ENCODE measurements around the gene GMNC.

Gene GMNC

DNA sequence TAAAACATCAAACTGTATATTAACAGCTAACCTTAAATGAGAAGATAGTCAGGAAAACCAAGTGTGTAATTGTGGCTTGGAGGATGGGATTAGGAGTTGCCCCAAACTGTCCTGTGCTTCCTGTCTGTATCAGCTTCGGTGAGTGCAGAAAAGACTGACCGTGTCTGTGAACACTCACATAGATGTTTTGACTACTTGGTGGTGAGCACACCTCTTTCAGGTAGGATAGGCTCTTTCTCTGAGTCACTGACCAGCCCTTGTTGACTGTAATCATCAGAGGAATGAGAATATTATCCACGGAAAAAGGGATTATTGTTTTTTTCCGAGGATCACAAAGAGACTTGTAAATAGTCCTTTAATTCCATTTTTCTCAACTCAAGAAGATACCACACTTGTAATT is 51.5 kb downstream of the GMNC start:
- TF ChIP-seq, protein P1, sequence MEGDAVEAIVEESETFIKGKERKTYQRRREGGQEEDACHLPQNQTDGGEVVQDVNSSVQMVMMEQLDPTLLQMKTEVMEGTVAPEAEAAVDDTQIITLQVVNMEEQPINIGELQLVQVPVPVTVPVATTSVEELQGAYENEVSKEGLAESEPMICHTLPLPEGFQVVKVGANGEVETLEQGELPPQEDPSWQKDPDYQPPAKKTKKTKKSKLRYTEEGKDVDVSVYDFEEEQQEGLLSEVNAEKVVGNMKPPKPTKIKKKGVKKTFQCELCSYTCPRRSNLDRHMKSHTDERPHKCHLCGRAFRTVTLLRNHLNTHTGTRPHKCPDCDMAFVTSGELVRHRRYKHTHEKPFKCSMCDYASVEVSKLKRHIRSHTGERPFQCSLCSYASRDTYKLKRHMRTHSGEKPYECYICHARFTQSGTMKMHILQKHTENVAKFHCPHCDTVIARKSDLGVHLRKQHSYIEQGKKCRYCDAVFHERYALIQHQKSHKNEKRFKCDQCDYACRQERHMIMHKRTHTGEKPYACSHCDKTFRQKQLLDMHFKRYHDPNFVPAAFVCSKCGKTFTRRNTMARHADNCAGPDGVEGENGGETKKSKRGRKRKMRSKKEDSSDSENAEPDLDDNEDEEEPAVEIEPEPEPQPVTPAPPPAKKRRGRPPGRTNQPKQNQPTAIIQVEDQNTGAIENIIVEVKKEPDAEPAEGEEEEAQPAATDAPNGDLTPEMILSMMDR (IDR thresholded peaks at IDR 0.05; ENCODE audit: poor library complexity, severe bottlenecking), result no peak
- Histone ChIP-seq H3K27ac (ENCODE audit: poor library complexity, severe bottlenecking) (no peak overlapping the region), H3K4me1 (ENCODE audit: insufficient read depth, poor library complexity, severe bottlenecking) (peaks cover 17% of the 10 kb centered on the region), H3K9me3 (ENCODE audit: severe bottlenecking) (no peaks in the 10 kb centered on the region), H3K27me3 (ENCODE audit: insufficient read depth, poor library complexity, severe bottlenecking) (no peaks in the 10 kb centered on the region), H3K36me3 (ENCODE audit: low read depth) (no peaks in the 10 kb centered on the region), H3K4me3 (ENCODE audit: severe bottlenecking) (no peak overlapping the region)
- DNase-seq (ENCODE audit: low spot score) (no peak), ATAC-seq (ENCODE audit: low read depth) (peak; percentile 74)

DNA sequence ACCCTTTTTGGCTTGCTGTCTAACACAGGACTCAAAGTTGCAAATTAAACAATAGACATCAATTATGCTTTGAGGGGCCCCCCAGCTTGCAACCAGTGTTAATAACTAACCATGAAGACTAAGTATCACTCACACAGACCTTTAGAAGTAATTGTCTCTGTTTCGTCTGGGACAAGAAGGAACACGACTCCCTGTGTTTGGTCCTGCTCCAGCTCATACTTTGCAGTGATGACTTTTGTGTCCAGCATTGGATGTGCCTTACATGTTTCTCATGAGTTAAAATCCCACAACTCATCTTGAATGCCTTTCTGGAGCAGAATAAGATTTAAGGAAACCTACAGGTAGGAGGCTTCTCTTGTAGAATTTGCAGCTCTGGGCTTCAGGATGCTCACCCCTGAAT is 53.1 kb downstream of the GMNC start:
- Histone ChIP-seq H3K27ac (ENCODE audit: poor library complexity, severe bottlenecking) (no peak overlapping the region), H3K9me3 (ENCODE audit: severe bottlenecking) (no peaks in the 10 kb centered on the region), H3K36me3 (ENCODE audit: low read depth) (no peaks in the 10 kb centered on the region), H3K27me3 (ENCODE audit: insufficient read depth, poor library complexity, severe bottlenecking) (no peaks in the 10 kb centered on the region), H3K4me3 (ENCODE audit: severe bottlenecking) (no peak overlapping the region), H3K4me1 (ENCODE audit: insufficient read depth, poor library complexity, severe bottlenecking) (peaks cover 17% of the 10 kb centered on the region)
- TF ChIP-seq, protein P1 (IDR thresholded peaks at IDR 0.05; ENCODE audit: poor library complexity, severe bottlenecking), result no peak
- ATAC-seq (ENCODE audit: low read depth), result no peak
- no peak for DNase-seq (ENCODE audit: low spot score)

DNA sequence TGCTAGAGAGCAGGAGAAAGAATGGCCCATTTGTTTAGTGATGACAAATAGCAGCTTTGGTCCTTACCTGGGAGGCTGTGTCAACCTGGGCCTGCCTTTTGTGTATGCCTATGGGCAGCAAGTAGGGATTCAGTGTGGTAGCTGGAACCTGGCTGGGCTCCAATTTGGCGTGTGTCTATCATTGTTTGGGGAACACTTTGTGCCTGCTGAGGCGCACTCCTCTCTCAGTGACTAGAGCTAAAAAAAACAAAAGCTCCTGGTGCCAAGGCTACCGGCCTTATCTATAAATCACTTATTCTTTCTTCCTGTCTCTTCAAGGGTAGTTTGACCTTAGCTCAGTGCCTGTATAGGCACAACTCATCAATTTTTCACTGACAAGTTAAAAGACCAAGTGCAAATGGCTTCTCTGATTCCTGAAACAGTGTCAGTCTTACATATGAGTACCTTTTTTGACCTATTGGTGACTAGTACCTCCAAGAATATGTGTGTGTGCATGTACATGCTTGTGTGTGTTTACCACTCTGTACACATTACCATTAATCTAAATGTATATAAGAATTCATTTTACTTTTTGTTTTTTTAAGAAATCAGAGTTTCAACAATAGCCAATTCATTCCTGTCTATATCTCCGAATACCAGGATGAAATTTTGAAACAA is 54.6 kb downstream of the GMNC start:
- no peaks in the 10 kb centered on the region for H3K36me3 ChIP-seq (ENCODE audit: low read depth)
- no peaks in the 10 kb centered on the region for H3K9me3 ChIP-seq (ENCODE audit: severe bottlenecking)
- ATAC-seq (ENCODE audit: low read depth) (peak; percentile 39; the same call in 2 of the 3 replicates), DNase-seq (ENCODE audit: low spot score) (no peak)
- H3K4me1 ChIP-seq (ENCODE audit: insufficient read depth, poor library complexity, severe bottlenecking), result peaks cover 17% of the 10 kb centered on the region
- H3K27ac ChIP-seq (ENCODE audit: poor library complexity, severe bottlenecking), result no peak overlapping the region
- no peak overlapping the region for H3K4me3 ChIP-seq (ENCODE audit: severe bottlenecking)
- H3K27me3 ChIP-seq (ENCODE audit: insufficient read depth, poor library complexity, severe bottlenecking), result no peaks in the 10 kb centered on the region
- TF ChIP-seq, protein P1 (IDR thresholded peaks at IDR 0.05; ENCODE audit: poor library complexity, severe bottlenecking), result no peak

Measured in RWPE2 (cell line).